A549 (cell line): ENCODE data around the gene HBS1L.

Experiments
- HOXA7 ChIP-seq: fragments of 250-450 bp; sonication (Bioruptor Pico); IDR thresholded peaks from 2 replicates; pipeline ENCODE4 v1.5.0; 2020; ENCODE audit warnings: mild to moderate bottlenecking, moderate library complexity
- POLR2A ChIP-seq: IDR thresholded peaks from 2 replicates; pipeline ENCODE4 v1.6.1; 2012; ENCODE audit warnings: mild to moderate bottlenecking, low read length
- RCOR1 ChIP-seq: fragments of 150-350 bp; IDR thresholded peaks from 2 replicates; pipeline ENCODE4 v1.6.1; 2014; ENCODE audit warnings: antibody characterized with exemption, low read length, low read depth
- TF ChIP-seq, protein P1 (sequence below): fragments of >200 bp; sonication (Bioruptor Twin); formaldehyde crosslinking; IDR thresholded peaks from 3 replicates; pipeline ENCODE4 v1.5.1; 2016

DNA sequence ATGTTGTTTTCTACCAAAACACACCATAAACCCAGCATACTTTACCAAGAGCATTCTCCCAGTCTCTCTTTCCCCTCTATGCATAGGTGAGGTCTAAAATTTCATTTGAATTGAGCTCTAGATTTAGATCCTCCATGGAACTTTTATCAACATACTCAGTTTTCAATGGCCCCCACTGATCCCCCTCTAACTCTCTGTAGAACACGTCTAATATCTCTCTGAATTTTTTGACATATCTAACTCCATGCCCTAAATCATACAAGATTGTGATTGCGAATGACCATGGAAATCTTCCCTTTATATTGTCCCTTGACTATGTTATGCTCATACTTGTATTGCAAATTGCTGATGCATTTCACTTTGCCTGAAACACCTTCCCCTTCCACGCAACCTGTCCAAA lies 38.1 kb upstream of the HBS1L start:
- TF ChIP-seq HOXA7 (CRISPR knock-in tag) (no peak), RCOR1 (no peak), POLR2A (no peak)
- TF ChIP-seq, protein P1, sequence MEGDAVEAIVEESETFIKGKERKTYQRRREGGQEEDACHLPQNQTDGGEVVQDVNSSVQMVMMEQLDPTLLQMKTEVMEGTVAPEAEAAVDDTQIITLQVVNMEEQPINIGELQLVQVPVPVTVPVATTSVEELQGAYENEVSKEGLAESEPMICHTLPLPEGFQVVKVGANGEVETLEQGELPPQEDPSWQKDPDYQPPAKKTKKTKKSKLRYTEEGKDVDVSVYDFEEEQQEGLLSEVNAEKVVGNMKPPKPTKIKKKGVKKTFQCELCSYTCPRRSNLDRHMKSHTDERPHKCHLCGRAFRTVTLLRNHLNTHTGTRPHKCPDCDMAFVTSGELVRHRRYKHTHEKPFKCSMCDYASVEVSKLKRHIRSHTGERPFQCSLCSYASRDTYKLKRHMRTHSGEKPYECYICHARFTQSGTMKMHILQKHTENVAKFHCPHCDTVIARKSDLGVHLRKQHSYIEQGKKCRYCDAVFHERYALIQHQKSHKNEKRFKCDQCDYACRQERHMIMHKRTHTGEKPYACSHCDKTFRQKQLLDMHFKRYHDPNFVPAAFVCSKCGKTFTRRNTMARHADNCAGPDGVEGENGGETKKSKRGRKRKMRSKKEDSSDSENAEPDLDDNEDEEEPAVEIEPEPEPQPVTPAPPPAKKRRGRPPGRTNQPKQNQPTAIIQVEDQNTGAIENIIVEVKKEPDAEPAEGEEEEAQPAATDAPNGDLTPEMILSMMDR = no peak
